HAP-1 (cell line): ENCODE measurements around the gene SLAIN2.
A peak's percentile ranks its signal among the peaks of the same experiment; 100 is the strongest.

Experiments
- DNase-seq, 2 experiments: peaks; one replicate each; pipeline ENCODE4 v3.0.0-alpha.2; 2016 to 2020; ENCODE audit warnings: low spot score in 2 of 2
- H3K27me3 ChIP-seq: fragments of 250-450 bp; sonication (Bioruptor Pico); 2 replicates; pipeline ENCODE4 v1.5.1; 2020; ENCODE audit warnings: low read depth, mild to moderate bottlenecking, moderate library complexity
- H3K36me3 ChIP-seq: fragments of 250-450 bp; sonication (Bioruptor Pico); replicated peaks from 2 replicates; pipeline ENCODE4 v1.5.1; 2020; ENCODE audit warnings: mild to moderate bottlenecking
- H3K4me1 ChIP-seq: fragments of 250-450 bp; sonication (Bioruptor Pico); 2 replicates; pipeline ENCODE4 v1.5.1; 2020; ENCODE audit warnings: mild to moderate bottlenecking
- H3K4me3 ChIP-seq: fragments of 250-450 bp; sonication (Bioruptor Pico); 2 replicates; pipeline ENCODE4 v1.5.1; 2020; ENCODE audit warnings: mild to moderate bottlenecking, moderate library complexity
- H3K9me3 ChIP-seq: fragments of 250-450 bp; sonication (Bioruptor Pico); 2 replicates; pipeline ENCODE4 v1.5.1; 2020; ENCODE audit warnings: mild to moderate bottlenecking, moderate library complexity
- in situ Hi-C: fragments of 300-500 bp; cut with MboI; formaldehyde crosslinking; loops from 3 replicates; pipeline ENCODE4 v1.14.3; 2020; ENCODE audit warnings: low sequenced_read_pairs, inconsistent platforms, mixed read lengths

Gene SLAIN2

GRCh38 chr4:48321312-48321711 lies 20.0 kb upstream of the SLAIN2 start:
- no peaks in the 10 kb centered on the region for H3K27me3 ChIP-seq
- no peaks in the 10 kb centered on the region for H3K36me3 ChIP-seq
- in situ Hi-C loops: no loop called here
- H3K4me1 ChIP-seq: peaks cover 1% of the 10 kb centered on the region; the same call in 1 of the 2 replicates
- H3K4me3 ChIP-seq: no peak overlapping the region
- no peaks in the 10 kb centered on the region for H3K9me3 ChIP-seq
- no peak for DNase-seq

GRCh38 chr4:48322063-48322462 lies 19.3 kb upstream of the SLAIN2 start:
- H3K27me3 ChIP-seq: no peaks in the 10 kb centered on the region
- H3K9me3 ChIP-seq: no peaks in the 10 kb centered on the region
- DNase-seq: no peak
- H3K4me1 ChIP-seq: no peaks in the 10 kb centered on the region
- H3K4me3 ChIP-seq: no peak overlapping the region
- no peaks in the 10 kb centered on the region for H3K36me3 ChIP-seq
- in situ Hi-C loops: no loop called here

DNA sequence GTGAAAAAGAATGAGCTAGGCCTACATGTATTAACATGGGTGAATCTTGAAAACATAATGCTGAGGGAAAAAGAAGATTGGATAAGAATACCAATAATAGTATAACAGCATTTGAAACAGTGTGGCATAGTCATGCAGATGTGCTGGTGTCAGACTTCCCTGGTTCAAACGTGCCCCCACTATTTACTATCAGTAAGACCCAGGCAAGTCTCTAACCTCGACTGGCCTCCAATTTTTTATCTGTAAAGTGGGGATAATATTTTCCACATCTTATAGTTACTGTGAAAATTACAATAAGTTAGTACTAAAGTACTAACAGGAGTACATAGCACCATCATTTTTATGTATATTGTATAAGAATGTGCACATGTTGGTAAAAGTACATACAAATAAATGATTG lies 17.0 kb upstream of the SLAIN2 start:
- Histone ChIP-seq H3K4me3 (no peak overlapping the region), H3K9me3 (no peaks in the 10 kb centered on the region), H3K4me1 (peaks cover 6% of the 10 kb centered on the region), H3K27me3 (no peaks in the 10 kb centered on the region), H3K36me3 (no peaks in the 10 kb centered on the region)
- no peak for DNase-seq
- in situ Hi-C loops: no loop called here

- no peaks in the 10 kb centered on the region for H3K9me3 ChIP-seq
- H3K4me3 ChIP-seq: no peak overlapping the region
- in situ Hi-C loops: no loop called here
- H3K27me3 ChIP-seq: no peaks in the 10 kb centered on the region
- peaks cover 19% of the 10 kb centered on the region for H3K4me1 ChIP-seq
- no peak for DNase-seq
- no peaks in the 10 kb centered on the region for H3K36me3 ChIP-seq
Observed at GRCh38 chr4:48329193-48329592, 12.1 kb upstream of the SLAIN2 start.

GRCh38 chr4:48329976-48330375 lies 11.4 kb upstream of the SLAIN2 start:
- DNase-seq: no peak
- no peaks in the 10 kb centered on the region for H3K27me3 ChIP-seq
- H3K4me3 ChIP-seq: no peak overlapping the region
- in situ Hi-C loops: no loop called here
- peaks cover 19% of the 10 kb centered on the region for H3K4me1 ChIP-seq
- H3K36me3 ChIP-seq: no peaks in the 10 kb centered on the region
- no peaks in the 10 kb centered on the region for H3K9me3 ChIP-seq

DNA sequence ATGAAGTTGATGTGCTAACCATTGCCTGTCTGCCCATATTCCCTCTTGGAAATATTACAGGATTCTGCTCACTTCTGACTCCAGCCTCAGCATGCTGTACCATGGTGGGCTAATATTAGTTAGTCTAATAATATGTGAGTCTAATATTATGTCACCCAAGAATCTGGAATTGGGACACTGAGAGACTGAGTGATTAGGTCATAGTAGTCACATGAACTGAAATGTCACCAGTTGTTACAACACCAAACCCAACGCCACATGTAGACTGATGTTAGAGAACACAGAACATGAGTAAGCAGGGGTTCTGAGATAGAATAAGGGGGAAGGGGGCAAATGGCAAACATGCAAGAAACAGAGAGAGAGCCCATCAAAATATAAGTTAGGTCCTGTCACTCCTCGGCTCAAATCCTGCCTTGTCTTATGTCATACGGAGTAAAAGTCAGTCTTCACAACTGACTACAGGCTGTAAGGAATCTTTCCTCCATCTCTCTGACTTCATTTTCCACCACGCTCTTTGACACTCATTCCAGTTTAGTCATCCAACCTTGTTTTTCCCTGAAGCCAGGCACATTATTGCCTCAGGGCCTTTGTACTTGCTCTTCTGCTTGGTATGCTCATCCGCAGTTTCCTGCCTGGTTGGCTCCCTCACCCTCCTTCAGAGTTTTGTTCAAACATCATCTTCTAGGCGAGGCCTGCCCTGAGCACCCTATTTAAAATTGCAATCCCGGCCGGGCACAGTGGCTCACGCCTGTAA lies 9.6 kb upstream of the SLAIN2 start:
- Histone ChIP-seq H3K27me3 (no peaks in the 10 kb centered on the region), H3K4me1 (peaks cover 19% of the 10 kb centered on the region), H3K9me3 (no peaks in the 10 kb centered on the region), H3K36me3 (no peaks in the 10 kb centered on the region), H3K4me3 (no peak overlapping the region)
- DNase-seq: no peak
- in situ Hi-C loops: no loop called here

DNA sequence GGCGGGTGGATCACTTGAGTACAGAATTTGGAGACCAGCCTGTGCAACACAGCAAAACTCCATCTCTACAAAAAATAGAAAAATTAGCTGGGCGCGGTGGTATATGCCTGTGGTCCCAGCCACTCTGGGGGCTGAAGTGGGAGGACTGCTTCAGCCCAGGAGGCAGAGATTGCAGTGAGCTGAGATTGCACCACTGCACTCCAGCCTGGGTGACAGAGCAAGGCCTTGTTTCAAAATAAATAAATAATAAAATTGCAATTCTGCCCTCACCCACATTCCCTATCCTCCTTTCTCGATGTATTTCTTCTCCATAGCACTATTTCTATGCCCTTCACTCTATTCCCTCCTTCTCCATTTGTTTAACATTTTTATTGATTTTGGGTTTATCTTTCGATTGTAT lies 8.7 kb upstream of the SLAIN2 start:
- Histone ChIP-seq H3K4me1 (peaks cover 19% of the 10 kb centered on the region), H3K9me3 (no peaks in the 10 kb centered on the region), H3K4me3 (no peak overlapping the region), H3K36me3 (no peaks in the 10 kb centered on the region), H3K27me3 (no peaks in the 10 kb centered on the region)
- no peak for DNase-seq
- in situ Hi-C loops: no loop called here

DNA sequence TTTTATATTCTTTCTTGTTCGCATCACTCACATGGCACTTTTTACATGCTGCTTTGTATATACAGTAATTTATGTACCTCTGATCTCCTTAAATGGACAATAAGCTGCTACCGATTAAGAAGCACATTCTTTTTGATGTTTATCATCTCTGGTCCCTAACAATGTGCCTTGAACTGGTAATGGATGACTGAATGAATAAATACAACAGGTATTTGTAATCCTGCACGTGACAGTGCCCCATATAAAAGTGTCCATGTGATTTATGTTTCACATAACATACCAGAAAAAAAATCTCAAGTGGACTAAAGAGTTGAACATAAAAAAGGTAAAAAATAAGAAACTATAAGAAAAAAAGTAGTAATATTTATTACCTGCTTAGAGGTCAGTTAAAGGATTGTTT lies 7.7 kb upstream of the SLAIN2 start:
- no peaks in the 10 kb centered on the region for H3K27me3 ChIP-seq
- H3K4me3 ChIP-seq: no peak overlapping the region
- H3K4me1 ChIP-seq: peaks cover 13% of the 10 kb centered on the region
- no peaks in the 10 kb centered on the region for H3K36me3 ChIP-seq
- no peaks in the 10 kb centered on the region for H3K9me3 ChIP-seq
- in situ Hi-C loops: no loop called here
- peak in 1 of 2 experiments; percentile 74 for DNase-seq

DNA sequence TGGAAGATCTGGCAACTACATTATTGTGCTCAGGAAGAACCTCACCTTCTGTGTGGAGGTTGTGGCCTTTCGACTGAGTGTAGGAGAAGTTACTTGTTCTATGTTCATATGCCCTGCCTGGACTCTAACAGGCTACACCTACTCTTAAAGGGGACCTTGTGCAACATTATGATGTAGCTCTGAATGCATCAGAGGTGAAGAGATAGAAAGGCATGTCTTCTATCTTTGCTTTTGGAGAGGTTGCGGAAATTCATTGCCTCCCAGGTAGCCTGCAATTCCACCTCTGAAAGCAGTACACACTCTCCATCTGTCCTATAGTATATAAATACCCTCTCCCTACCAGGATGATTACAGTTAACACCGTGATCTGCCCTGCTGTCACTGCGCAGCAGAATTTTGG lies 7.1 kb upstream of the SLAIN2 start:
- no peak for DNase-seq
- peaks cover 13% of the 10 kb centered on the region for H3K4me1 ChIP-seq
- no peak overlapping the region for H3K4me3 ChIP-seq
- in situ Hi-C loops: no loop called here
- no peaks in the 10 kb centered on the region for H3K27me3 ChIP-seq
- no peaks in the 10 kb centered on the region for H3K36me3 ChIP-seq
- H3K9me3 ChIP-seq: no peaks in the 10 kb centered on the region

DNA sequence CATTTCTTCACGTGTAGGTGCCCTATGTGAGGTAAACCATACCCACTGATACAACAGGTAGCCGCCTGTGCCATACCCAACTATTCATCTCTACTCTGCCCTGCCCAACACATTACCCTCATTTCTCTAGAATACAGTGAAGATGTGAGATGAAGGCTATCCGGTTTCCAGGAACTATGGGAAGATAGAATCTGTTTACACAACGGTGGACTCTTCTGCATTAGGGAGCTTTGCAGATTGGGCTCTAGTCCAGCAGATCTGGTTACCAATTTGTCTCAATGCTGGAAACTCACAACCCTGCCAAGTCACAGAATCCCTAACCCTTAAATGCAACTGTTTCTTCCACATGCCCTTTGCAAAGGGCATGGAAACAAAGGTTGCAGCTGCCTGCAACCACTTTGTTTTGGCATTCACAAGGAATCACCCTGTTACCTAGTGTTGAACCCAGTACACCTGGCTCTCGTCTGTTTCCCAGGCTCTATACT lies 6.4 kb upstream of the SLAIN2 start:
- Histone ChIP-seq H3K4me3 (no peak overlapping the region), H3K4me1 (peaks cover 16% of the 10 kb centered on the region), H3K9me3 (no peaks in the 10 kb centered on the region), H3K27me3 (no peaks in the 10 kb centered on the region), H3K36me3 (no peaks in the 10 kb centered on the region)
- DNase-seq: no peak
- in situ Hi-C loops: no loop called here

GRCh38 chr4:48336146-48336870 lies 5.0 kb upstream of the SLAIN2 start:
- in situ Hi-C loops: no loop called here
- Histone ChIP-seq H3K36me3 (no peaks in the 10 kb centered on the region), H3K9me3 (no peaks in the 10 kb centered on the region), H3K4me3 (no peak overlapping the region), H3K27me3 (no peaks in the 10 kb centered on the region), H3K4me1 (peaks cover 19% of the 10 kb centered on the region)
- no peak for DNase-seq

GRCh38 chr4:48337731-48338130 lies 3.6 kb upstream of the SLAIN2 start:
- no peak overlapping the region for H3K4me3 ChIP-seq
- H3K9me3 ChIP-seq: no peaks in the 10 kb centered on the region

GRCh38 chr4:48339642-48340041 lies 1.7 kb upstream of the SLAIN2 start:
- Histone ChIP-seq H3K4me1 (peaks cover 18% of the 10 kb centered on the region), H3K9me3 (no peaks in the 10 kb centered on the region), H3K4me3 (no peak overlapping the region), H3K27me3 (no peaks in the 10 kb centered on the region), H3K36me3 (peaks cover 4% of the 10 kb centered on the region; the same call in 1 of the 2 replicates)
- in situ Hi-C loops: no loop called here
- DNase-seq: no peak

More at GRCh38 chr4:48337731-48338130, 3.6 kb upstream of the SLAIN2 start:
- no peaks in the 10 kb centered on the region for H3K27me3 ChIP-seq
- no peak for DNase-seq
- in situ Hi-C loops: no loop called here
- H3K4me1 ChIP-seq: peaks cover 19% of the 10 kb centered on the region
- peaks cover 4% of the 10 kb centered on the region; the same call in 1 of the 2 replicates for H3K36me3 ChIP-seq

- in situ Hi-C loops: no loop called here
- Histone ChIP-seq H3K9me3 (no peaks in the 10 kb centered on the region), H3K36me3 (peaks cover 4% of the 10 kb centered on the region; the same call in 1 of the 2 replicates), H3K4me3 (peak overlapping the region; percentile 36), H3K4me1 (peaks cover 19% of the 10 kb centered on the region), H3K27me3 (no peaks in the 10 kb centered on the region)
- no peak for DNase-seq
Observed at GRCh38 chr4:48340276-48340964, 909 bp upstream of the SLAIN2 start.
